Measurements from ENCODE around the gene CTDP1.

- TF ChIP-seq CTCF (conservative IDR thresholded peaks at IDR 0.05; ENCODE audit: low read length) (no peak), EZH2phosphoT487 (IDR thresholded peaks at IDR 0.05; ENCODE audit: borderline replicate concordance, low read depth, low read length) (no peak)
Observed at GRCh38 chr18:79801217-79801616, 121.6 kb downstream of the CTDP1 start.
